OCI-LY1 (cell line): Measurements from ENCODE around the gene DLEC1.

Experiments used
- H2AFZ ChIP-seq: fragments of 200-600 bp; sonication (generic), shearing (Covaris generic); 2 replicates; pipeline ENCODE4 v1.6.0; 2014; ENCODE audit warnings: antibody characterized with exemption, mild to moderate bottlenecking, low read length
- H3F3A ChIP-seq: fragments of 200-600 bp; sonication (generic), shearing (Covaris generic); 2 replicates; pipeline ENCODE4 v1.6.0; 2014; ENCODE audit warnings: mild to moderate bottlenecking, antibody characterized with exemption, low read length, moderate library complexity; ENCODE audit not compliant: insufficient read depth
- H3K27ac ChIP-seq: fragments of 200-600 bp; sonication (generic); 2 replicates; pipeline ENCODE4 v1.5.1; 2014; ENCODE audit warnings: low read length, mixed run types, mild to moderate bottlenecking, low read depth; ENCODE audit not compliant: poor library complexity, severe bottlenecking
- H3K27me3 ChIP-seq: fragments of 200-600 bp; sonication (generic); 2 replicates; pipeline ENCODE4 v1.6.0; 2014; ENCODE audit warnings: antibody characterized with exemption, mild to moderate bottlenecking, low read length, moderate library complexity; ENCODE audit not compliant: insufficient read depth
- H3K36me3 ChIP-seq: fragments of 200-600 bp; sonication (generic); 2 replicates; pipeline ENCODE4 v1.6.1; 2014; ENCODE audit warnings: mild to moderate bottlenecking, antibody characterized with exemption, low read length, moderate library complexity, mixed read lengths; ENCODE audit not compliant: insufficient read depth
- H3K4me1 ChIP-seq: fragments of 200-600 bp; sonication (generic); 2 replicates; pipeline ENCODE4 v1.5.1; 2014; ENCODE audit warnings: mild to moderate bottlenecking, low read length, moderate library complexity; ENCODE audit not compliant: insufficient read depth, severe bottlenecking
- H3K4me2 ChIP-seq: fragments of 200-600 bp; sonication (generic), shearing (Covaris generic); 2 replicates; pipeline ENCODE4 v1.6.1; 2014; ENCODE audit warnings: low read length
- H3K4me3 ChIP-seq: fragments of 200-600 bp; sonication (generic); 2 replicates; pipeline ENCODE4 v1.5.1; 2014; ENCODE audit warnings: low read length, low read depth, mild to moderate bottlenecking, mixed read lengths; ENCODE audit not compliant: poor library complexity, severe bottlenecking
- H3K79me2 ChIP-seq: fragments of 200-600 bp; shearing (Covaris generic); 2 replicates; pipeline ENCODE4 v1.6.1; 2016; ENCODE audit warnings: mixed run types, low read length, mixed read lengths; ENCODE audit not compliant: insufficient read depth
- H3K9ac ChIP-seq: fragments of 200-600 bp; sonication (generic), shearing (Covaris generic); 2 replicates; pipeline ENCODE4 v1.6.1; 2014; ENCODE audit warnings: mild to moderate bottlenecking, low read length, mixed read lengths
- H3K9me2 ChIP-seq: fragments of 200-600 bp; sonication (generic), shearing (Covaris generic); 2 replicates; pipeline ENCODE4 v1.6.1; 2014; ENCODE audit warnings: low read depth, mild to moderate bottlenecking, low read length, mixed read lengths
- H3K9me3 ChIP-seq: fragments of 200-600 bp; shearing (Covaris generic); 2 replicates; pipeline ENCODE4 v1.6.1; 2014; ENCODE audit warnings: low read length, mixed read lengths
- H4K20me1 ChIP-seq: fragments of 200-600 bp; sonication (generic), shearing (Covaris generic); 2 replicates; pipeline ENCODE4 v1.6.0; 2016; ENCODE audit warnings: mild to moderate bottlenecking, low read length; ENCODE audit not compliant: insufficient read depth
- CTCF ChIP-seq: fragments of 200-600 bp; sonication (generic), shearing (Covaris generic); IDR thresholded peaks from 2 replicates; pipeline ENCODE4 v1.5.1; 2017; ENCODE audit warnings: mild to moderate bottlenecking, antibody characterized with exemption, low read length, moderate library complexity, mixed read lengths
- EZH2 ChIP-seq: fragments of 200-600 bp; sonication (generic), shearing (Covaris generic); IDR thresholded peaks from 2 replicates; pipeline ENCODE4 v1.8.0; 2017; ENCODE audit warnings: borderline replicate concordance, mixed run types, mild to moderate bottlenecking, antibody characterized with exemption, low read length, moderate library complexity, mixed read lengths

The DLEC1 gene

DNA sequence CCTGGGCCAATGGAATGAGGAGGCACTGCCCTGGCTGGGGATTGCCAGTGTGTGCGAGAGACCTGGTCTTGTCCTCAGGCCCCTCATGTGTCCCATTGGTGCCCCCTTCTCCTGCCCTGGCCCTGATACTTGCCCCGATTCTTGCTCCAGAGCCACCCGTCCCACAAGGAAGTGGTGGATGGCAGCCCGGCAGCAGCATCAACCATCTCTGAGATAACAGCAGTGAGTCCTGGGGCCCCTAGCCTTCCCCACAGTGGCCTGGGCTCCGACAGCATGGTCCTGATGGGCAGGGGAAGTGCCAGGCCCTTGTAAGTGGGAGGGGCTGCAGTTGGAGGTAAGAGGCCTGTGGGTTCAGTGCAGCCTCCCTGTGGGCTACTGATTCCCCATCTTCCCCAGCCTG, 33.0 kb upstream of the DLEC1 start:
- Histone ChIP-seq H3K27me3 (no peaks in the 10 kb centered on the region), H3K79me2 (no peaks in the 10 kb centered on the region), H3F3A (no peaks in the 10 kb centered on the region), H3K4me3 (no peak overlapping the region), H3K9me3 (no peaks in the 10 kb centered on the region), H3K9ac (no peak overlapping the region), H3K27ac (no peak overlapping the region), H2AFZ (no peak overlapping the region), H3K36me3 (peaks cover 22% of the 10 kb centered on the region; the same call in 1 of the 2 replicates), H3K4me1 (peaks cover 4% of the 10 kb centered on the region), H3K4me2 (no peak overlapping the region), H4K20me1 (no peaks in the 10 kb centered on the region), H3K9me2 (no peaks in the 10 kb centered on the region)
- TF ChIP-seq CTCF (no peak), EZH2 (no peak)

GRCh38 chr3:38006445-38006995, 32.5 kb upstream of the DLEC1 start:
- H3K9ac ChIP-seq = no peak overlapping the region
- H3K4me1 ChIP-seq = peaks cover 4% of the 10 kb centered on the region
- no peaks in the 10 kb centered on the region for H3K9me2 ChIP-seq
- H3F3A ChIP-seq = no peaks in the 10 kb centered on the region
- TF ChIP-seq CTCF (no peak), EZH2 (no peak)
- H3K4me2 ChIP-seq = no peak overlapping the region
- no peaks in the 10 kb centered on the region for H4K20me1 ChIP-seq
- H3K9me3 ChIP-seq = no peaks in the 10 kb centered on the region
- H3K27me3 ChIP-seq = no peaks in the 10 kb centered on the region
- no peak overlapping the region for H2AFZ ChIP-seq
- no peak overlapping the region for H3K27ac ChIP-seq
- H3K79me2 ChIP-seq = no peaks in the 10 kb centered on the region
- H3K4me3 ChIP-seq = no peak overlapping the region
- peaks cover 20% of the 10 kb centered on the region; the same call in 1 of the 2 replicates for H3K36me3 ChIP-seq

- no peak overlapping the region for H3K9ac ChIP-seq
- H3K4me3 ChIP-seq = no peak overlapping the region
- no peaks in the 10 kb centered on the region for H3F3A ChIP-seq
- H3K4me1 ChIP-seq = peaks cover 4% of the 10 kb centered on the region
- no peaks in the 10 kb centered on the region for H3K9me3 ChIP-seq
- no peaks in the 10 kb centered on the region for H3K27me3 ChIP-seq
- no peak overlapping the region for H3K27ac ChIP-seq
- no peak overlapping the region for H3K4me2 ChIP-seq
- no peaks in the 10 kb centered on the region for H3K9me2 ChIP-seq
- peaks cover 9% of the 10 kb centered on the region; the same call in 1 of the 2 replicates for H3K36me3 ChIP-seq
- no peaks in the 10 kb centered on the region for H3K79me2 ChIP-seq
- H2AFZ ChIP-seq = no peak overlapping the region
- no peaks in the 10 kb centered on the region for H4K20me1 ChIP-seq
- TF ChIP-seq CTCF (no peak), EZH2 (no peak)
Observed at GRCh38 chr3:38007754-38008090, 31.3 kb upstream of the DLEC1 start.
